NCI-H128 (cell line): Measurements from ENCODE around the gene BGN.

Source experiments
- DNase-seq: peaks from one replicate; lab custom pipeline; 2025; ENCODE audit not compliant: unreplicated experiment; lab: John Stamatoyannopoulos, UW

The BGN gene

DNA sequence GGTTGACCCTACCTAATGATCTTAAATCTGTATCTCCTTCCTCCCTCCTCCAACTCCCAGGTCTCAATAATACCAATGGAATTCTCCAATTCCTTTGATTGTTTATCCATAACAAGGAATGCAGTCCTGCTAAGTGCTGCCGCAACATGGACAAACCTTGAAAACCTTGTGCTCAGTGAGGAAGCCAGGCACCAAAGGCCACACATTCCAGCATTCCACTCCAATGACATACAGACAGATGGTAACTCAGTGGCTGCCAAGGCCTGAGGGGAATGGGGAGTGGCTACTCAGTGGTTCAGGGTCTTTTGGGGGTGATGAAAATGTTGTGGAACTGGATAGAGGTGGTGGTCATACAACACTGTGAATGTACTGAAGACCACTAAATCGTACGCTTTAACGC lies 34.8 kb upstream of the BGN start:
- no peak for DNase-seq

DNA sequence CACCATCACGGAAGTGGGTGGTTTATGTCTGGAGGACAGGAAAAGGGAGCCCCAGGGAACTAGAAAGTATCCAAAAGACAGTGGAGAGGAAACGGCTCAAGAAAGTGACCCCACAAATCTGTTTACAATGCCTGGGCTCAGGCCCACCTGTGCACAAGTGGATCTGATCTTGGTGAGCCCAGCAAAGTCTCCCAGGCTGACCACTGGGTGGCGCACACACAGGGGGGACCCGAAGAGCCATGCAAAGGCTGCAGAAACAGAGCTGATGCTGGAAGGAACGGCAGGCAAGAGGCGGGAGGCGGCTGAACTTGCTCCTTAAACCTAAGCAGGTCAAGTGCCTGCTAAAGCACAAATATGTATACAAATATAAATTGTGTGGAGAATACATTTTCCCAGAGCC lies 34.0 kb upstream of the BGN start:
- no peak for DNase-seq

DNA sequence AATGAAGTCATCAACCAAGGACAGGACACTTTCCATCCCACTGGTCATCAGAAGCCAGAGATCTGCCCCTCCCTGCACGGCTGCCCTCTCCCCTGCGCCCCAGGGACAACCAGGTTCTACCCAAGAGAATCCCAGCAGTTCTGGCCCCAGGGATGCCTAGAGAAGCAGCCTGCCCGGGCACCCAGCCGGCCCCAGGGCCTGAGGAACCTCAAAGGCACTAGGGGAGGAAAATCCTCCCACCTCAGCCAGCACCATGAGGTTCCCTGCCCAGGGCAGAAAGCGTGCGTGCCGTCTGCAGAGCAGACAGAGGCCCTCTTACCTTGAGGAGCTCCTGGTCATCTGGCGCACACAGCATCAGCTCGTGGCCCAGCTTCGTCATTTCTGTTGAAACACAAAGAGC lies 32.5 kb upstream of the BGN start:
- no peak for DNase-seq

DNA sequence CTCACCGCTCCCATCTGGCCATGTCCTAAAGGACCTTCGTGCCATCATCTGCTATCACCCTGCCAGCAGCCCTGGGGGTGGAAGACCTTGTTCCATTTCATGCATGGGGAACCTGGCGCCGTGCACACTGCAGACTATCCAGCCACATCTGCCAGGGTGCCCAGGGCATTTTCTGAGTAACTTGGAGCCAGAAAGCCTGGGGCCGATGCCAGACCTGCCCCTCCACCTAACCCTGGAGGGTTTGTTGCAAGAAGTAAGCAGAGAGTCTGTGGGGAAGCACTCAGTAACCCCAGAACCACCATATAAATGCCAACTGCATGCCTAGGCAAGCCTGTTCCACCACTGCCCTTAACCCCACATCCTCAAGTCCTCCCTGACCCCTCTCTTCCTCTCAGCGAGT lies 31.7 kb upstream of the BGN start:
- no peak for DNase-seq

DNA sequence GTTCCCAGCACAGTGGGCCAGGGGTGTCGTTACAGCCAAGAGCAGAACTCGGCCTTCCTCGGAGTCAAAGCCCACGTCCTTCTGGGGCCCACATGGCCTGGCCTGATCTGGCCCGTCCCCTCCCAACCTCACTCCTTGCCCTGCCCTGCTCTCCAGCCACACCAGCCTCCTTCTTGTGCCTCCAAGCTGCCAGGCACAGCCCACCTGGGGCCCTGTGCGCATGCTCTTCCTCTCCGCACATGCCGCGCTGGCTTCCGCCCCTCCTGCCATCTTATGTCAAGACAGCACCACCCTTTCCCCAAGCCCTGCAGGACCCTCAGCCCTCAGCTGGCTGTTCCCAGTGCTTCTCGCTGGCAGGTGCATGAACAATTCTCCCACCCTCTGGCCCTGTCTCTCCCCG lies 31.2 kb upstream of the BGN start:
- DNase-seq = no peak

GRCh38 chrX:153464116-153464515 lies 30.7 kb upstream of the BGN start:
- no peak for DNase-seq

- DNase-seq = no peak
Measured at GRCh38 chrX:153465691-153466380, 28.9 kb upstream of the BGN start.

DNA sequence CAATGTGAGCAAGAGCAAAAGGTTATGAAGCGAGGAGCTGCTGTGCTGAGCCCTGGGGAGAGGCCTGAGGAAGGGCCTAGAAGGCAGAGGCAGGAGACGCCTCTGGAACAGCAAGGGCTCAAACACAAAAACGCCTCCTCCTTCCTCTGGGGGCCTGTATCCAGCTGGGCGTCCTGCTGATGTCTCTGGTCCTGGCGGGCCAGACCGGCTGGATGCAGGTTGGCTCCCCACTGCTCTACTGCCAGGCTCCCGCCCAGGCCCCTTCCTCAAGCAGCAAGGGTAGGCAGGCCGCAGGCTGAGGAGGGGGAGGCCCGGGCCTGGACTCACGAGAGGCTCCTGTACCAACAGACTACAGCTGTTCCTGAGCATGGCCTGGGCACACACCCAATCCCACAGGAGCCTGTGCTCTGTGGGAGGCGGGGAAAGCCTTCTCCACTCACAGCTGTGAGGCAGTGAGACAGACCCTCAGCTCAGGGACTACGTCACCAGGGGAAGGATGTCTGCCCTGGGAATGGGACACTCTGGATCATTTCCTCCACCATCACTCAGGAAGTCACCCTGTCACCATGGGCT lies 26.7 kb upstream of the BGN start:
- DNase-seq = no peak

DNA sequence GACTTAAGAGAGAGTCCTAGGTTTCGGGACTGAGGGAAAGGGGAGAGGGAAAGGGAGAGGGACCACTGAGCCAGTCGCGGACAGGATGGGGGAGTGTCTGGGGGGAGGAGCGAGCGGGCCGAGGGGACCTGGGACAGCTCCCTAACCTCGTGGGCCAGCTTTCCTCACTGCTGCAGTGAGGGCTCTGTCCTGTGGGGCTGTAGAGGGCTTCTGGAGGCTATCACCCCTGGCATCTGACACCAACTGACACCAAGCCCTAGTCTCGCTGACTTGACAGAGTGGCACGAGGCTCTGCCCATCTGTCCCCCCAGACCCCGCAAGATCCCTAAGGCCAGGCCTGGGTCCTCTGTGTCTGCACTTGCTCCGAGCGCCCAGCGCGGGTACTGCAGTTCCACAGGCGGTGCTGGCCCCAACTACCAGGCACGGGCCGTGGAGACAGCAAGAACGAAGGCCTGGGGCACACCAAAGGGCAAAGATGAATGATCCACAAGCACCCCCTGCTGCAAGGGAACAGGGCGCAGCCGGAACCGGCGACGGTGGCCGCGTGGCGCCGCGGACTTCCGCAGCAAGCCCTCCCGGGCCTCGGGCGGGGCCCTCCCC lies 24.9 kb upstream of the BGN start:
- no peak for DNase-seq

DNA sequence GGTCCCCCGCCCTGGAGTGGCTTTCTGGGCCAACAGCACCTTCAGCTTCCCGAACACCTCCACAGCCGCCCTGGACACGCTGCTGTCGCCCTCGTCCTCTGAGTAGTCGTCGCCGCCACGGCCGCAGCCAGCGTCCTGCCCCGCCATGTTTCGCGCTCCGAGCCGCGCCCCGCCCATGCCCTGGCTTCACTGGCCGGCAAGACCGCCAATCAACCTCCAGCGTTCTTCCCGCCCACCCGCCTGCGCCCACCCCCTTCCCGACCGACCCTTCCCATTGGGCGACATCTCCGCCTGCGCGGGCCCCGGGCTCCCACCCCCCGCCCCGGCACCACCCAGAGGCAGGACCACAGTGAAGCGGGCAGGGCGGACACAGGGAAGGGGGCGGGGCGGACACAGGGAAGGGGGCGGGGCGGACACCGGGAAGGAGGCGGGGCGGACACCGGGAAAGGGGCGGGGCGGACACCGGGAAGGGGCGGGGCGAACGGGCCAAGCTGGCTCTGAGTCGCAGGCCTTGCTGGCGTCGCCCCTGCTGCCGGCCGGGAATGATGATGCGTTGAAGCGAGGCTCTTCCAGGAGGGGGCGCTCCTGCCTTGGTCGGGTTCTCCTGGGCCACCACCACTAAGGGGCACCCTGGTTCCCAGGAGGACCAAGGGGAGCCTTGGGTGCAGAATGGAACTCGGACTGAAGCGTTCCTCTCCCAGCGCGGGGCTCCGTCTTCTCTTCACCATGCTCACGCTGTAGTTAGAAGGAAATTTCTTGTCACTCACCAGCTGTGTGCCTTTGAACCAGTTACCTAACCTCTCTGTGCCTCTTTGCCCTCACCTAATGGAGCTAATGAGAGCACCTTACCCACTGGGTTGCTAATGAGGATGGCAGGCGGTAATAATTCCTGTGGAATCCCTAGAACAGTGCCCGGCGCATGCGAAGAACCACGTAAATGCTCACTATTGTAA lies 24.1 kb upstream of the BGN start, which contains the start of gene HAUS7:
Gene HAUS7 (minus strand): TSS at position 166 of the 953 bp plus-strand sequence. CDS start 19 bp downstream, at position 147.
- peak; percentile 73 for DNase-seq

- DNase-seq = no peak
Measured at GRCh38 chrX:153471663-153472280, 23.0 kb upstream of the BGN start.

DNA sequence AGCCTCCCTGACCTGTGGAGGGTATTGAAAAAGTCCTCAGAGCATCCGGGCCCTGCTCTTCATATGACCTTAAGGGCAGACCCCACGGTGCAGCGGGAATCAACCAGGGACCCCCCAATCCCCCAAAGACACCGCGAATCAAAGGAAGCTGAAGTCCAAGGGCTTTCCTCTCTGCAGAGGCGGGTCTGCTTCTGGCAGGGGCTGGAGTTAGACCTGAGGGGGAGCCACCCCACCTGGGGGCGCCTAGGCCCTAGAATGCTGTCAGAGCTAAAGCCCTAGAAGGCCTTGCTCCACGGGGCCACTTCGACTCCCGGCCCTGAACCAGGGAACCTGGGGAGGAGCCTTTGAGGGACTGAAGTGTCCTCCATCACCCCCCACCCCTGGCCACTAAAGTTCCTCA lies 21.7 kb upstream of the BGN start:
- DNase-seq = no peak

DNA sequence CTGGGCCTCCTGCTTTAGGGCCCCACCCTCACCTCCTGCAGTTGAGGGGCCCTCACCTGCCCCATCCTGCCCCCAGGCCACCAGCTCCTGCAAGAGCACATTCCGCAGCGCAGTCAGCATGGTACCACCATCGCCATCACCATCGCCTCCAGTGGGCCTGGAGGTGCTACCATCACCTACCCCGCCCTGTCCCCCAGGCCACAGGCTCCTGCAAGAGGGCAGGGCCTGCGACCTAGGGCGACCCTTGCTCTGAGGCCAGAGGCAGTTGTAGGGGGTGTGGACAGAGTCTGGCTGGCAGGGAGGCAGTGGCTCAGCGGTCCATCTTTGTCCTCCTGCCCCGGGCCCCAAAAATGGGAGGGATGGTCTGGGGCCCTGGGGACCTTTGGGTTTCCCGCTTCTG lies 20.5 kb upstream of the BGN start:
- no peak for DNase-seq

- DNase-seq = no peak
Measured at GRCh38 chrX:153474718-153475117, 20.1 kb upstream of the BGN start.

DNA sequence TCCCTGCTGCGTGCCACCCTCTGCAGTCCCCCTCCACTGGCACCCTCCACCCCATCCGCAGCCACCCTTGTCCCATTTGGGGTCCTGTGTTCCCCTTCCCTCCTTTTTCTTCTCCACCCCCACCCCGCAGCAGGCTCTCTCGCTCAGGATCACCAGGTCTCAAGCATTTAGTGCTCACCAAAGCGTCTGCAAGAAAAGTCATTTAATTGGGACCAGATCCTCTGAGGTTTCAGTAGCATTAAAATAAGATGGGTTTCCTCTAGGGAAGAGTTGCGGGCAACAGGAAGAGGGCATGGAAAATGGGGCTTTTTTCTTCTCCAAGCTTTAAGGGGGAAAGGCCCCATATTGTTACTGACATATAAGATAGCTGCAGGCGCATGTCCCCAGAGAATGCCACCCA lies 19.5 kb upstream of the BGN start:
- no peak for DNase-seq

DNA sequence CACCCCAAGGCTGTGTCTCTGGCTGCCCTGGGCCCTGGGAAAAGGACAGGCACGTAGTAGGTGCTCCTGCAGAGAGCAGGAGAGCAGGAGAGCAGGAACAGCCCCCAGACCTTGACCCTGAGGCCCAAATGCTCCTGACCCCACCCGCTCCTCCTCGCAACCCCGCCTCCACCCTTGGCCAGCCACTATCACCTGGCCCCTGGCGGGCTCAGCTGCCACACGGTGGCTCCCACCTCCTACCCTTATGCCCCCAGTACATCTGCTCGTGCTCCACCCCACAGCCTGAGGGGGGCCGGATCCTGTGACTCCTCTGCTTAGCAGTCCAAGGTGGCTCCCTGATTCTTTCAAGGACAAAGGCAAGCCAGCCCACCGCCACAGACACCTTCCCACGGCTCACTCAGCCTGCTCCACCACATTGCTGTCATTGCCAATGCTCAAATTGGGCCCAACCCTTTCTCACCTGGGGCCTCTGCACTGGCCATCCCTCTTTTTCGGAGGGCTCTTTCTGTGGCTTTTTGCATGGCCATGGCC lies 19.0 kb upstream of the BGN start:
- DNase-seq = no peak

DNA sequence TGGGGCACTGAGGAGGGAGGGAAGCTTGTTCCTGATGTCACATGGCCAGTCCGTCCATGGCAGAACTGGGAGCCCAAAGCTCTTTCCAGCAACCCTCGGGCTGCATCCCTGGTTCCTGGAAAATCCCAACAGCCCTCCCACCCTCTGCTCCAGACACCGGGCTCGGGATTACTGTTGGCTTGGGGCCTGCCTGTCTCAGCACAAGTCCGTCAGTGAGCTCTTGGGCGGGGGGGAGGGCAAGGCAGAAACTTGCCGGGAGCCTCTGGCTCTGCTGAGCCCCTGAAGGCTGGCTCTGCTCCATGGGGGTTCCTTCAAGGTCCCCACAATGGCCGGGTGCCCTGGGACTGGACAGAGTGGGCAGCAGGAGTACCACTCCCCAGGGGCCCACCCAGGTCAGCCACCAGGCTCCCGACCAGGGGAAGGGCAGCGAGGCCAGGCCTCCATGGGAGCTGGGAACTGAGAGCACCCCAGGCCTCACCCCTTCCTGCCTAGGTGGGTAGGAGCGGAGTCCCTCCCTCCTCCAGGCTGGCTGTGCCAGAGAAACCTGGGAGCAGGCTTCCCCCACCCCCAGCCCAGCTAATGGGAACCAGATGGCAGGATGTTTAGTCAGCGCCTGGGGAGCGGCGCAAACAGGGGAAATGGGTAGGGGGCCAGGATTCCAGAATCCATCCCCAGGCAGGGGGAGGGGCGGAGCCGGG lies 18.0 kb upstream of the BGN start:
- DNase-seq = no peak

DNA sequence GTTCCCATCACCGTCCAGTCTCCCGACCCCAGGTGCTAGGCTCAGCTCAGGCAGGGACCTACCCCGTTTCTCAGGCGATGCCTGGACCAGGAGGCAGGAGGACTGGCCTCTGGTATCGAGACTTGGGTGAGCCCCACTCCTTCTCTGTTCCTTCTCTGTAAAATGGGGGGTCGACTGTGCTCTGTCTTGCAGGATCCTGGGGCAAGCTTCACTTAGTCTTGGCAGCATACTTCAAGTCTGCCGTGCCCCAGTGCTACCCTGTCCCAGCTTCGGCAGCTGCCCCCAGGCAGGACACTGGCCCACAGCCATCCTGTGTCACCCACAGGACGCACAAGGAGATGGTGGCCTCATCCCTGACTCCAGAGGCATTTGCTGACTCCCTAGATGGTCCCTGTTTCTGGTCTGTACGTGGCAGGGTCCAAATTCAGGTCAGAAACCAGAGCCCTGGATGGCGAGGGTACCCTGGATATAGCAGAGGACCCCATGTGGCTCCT lies 17.4 kb upstream of the BGN start:
- no peak for DNase-seq

DNA sequence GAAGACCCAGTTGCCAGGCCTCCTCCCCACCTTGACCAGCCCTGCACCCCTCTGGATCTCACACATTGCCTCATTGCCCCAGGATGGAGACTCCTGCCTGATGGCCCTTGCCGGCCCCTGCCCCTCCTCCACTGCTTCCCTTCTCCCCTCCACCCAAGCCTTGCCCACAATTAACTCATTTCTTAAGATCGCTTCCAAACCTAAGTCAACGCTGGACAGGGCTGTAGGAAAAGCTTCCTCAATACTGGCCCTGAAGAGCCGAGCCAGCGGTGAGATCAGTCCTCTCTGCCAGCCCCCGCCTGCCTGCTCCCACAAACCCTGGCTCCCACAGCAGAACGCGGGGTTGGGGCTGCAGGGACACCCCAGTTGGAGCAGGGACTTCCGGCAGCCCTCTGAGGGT lies 16.9 kb upstream of the BGN start:
- DNase-seq = no peak

DNA sequence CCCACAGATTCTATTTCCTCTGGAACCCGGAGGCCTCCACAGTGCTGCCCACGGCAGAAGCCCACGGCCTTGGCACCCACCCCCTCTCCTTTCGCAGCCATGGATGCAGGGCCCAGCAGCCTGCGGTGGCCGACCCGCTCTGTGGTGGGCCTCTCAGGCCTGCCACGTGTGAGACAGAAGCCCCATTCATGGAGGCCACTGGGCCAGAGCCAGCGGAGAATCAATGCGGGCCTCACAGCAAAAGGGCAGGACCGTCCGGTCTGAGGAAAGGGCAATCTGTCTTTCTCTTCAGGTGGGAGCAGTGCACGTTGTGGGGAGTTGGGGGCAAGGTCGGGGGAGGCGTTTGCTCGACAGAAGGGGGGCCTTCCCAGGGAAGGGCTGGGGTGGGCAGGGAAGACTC lies 16.0 kb upstream of the BGN start:
- DNase-seq = no peak
